GM19455 (cell line): ENCODE results near the gene POLD2.

Experiments
- ATAC-seq: cut with Tn5 transposase; IDR thresholded peaks from one replicate; pipeline ENCODE4 v1.9.1; 2021; ENCODE audit not compliant: unreplicated experiment

POLD2 gene

DNA sequence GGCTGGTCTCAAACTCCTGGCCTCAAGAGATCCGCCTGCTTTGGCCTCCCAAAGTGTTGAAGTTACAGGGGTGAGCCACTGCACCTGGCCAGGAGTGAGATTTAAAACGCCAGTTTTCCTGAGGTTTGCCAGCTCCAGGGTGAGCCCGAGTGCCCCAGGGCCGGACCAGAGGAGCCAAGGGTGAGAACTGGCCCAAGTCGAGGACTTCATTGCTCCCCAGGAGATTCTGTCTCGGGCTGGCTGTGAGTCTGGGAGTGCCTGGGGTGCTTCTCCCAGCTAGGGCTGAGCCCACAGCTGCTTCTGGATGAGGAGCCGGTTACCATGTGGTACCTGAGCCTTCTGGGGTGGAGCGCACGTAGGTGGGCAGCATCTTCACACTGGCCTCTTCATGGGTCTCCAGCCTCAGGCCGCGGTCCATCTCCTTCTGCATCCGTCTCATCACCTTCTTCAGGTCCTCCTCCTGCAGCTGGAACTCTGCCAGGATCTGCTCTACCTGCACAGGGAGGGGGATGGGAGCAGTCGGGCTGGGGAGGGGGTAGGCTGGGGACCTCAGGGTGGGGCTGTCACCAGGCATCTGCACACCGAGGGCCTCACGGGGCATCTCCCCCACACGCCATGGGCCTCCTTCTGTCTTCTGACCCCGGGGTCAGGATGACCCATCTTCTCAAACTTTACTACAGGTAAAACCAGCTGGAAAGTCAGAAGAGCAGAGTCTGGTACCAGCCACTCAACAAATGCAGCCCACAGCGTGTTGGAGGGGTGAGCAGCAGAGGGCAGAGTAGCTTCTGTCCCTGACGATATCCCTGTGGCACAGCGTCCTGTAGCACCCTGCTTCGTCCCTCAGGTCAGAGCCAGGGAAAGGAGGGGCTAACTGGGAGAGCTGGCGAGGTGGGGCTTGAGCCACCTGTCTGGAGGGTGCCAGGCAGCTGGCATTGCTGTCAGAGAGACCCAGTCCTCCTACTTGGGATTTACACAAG, 29.9 kb upstream of the POLD2 start:
- ATAC-seq, result no peak

DNA sequence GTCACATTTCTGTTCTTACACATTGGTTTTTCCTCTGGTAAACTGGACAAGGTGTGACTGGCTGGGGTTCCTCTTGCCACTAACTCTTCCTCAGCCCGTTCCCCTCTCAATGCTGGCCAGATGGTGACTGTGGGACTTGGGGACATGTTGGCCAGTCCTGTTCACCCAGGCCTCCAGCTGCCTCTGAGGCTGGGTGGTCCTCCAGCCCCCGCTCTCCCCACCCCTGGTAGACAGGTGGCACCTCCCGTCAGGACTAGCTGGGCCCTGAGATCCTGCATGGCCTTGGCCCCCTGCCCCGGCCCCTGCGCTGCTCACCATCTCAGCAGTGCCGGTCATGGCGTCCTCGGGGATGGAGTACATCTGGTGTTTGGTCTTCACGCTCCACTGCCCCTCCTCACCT, 28.6 kb upstream of the POLD2 start:
- no peak for ATAC-seq

DNA sequence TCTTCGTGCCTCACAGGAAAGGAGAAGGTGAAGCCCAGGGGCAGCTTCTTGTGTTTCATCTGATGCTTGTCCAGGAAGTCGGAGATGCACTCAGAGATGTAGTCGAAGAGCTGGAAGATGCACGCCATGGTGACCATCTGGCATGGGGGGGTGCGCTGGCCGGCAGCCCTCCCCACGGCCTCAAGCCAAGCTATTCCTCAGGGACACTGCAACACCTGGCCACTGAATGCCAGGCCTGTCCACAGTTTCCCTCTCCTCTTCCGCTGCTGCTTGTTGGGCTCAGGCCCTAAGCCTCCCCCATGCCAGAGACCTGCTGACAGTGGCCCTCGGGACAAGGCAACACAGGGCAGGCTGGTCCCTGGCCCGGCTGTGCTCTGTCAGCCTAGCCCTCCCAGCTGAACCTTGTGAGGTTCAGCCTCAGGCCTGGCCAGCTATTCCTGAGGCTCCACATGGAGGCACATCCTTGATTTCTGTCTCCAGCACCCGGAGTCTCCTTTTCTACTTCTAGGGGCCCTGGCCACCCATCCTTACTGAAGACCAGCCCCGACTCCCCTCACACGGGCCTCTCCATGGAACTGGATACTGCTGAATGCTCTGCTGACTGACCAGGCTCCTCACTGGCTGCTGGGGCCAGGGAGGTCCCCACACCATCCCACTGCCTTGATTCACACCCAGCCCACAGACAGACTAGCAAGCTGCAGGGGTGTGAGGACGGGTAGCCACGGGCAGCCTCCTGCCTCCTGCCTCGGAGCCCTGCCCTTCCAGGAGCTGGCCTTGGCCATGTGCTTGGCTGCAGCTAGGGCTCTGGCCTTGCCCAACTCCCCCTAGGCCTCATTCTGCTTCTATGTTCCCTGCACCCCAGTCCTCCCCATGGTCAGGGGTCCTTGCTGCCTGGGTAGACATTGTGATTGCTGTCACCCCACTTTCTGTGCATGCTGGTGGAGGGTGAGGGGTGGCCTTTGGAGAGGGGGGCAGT, 27.9 kb upstream of the POLD2 start:
- no peak for ATAC-seq

DNA sequence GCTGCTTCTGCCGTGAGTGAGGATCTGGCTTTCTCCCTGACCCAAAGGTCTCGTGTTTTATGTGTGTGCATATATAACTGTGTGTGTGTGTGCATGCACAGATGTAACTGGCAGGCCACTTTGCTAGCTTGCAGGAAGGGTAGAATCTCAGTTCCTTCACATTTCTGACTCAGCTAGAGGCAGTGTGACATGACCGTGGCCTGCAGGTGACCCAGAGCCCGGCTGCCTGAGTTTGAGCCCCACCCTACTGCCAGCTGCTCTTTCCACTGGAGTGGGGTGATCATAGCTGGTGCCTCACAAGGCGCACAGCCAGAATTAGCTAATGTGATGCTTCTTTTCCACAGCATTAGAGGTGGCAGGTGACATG, 27.1 kb upstream of the POLD2 start:
- no peak for ATAC-seq

DNA sequence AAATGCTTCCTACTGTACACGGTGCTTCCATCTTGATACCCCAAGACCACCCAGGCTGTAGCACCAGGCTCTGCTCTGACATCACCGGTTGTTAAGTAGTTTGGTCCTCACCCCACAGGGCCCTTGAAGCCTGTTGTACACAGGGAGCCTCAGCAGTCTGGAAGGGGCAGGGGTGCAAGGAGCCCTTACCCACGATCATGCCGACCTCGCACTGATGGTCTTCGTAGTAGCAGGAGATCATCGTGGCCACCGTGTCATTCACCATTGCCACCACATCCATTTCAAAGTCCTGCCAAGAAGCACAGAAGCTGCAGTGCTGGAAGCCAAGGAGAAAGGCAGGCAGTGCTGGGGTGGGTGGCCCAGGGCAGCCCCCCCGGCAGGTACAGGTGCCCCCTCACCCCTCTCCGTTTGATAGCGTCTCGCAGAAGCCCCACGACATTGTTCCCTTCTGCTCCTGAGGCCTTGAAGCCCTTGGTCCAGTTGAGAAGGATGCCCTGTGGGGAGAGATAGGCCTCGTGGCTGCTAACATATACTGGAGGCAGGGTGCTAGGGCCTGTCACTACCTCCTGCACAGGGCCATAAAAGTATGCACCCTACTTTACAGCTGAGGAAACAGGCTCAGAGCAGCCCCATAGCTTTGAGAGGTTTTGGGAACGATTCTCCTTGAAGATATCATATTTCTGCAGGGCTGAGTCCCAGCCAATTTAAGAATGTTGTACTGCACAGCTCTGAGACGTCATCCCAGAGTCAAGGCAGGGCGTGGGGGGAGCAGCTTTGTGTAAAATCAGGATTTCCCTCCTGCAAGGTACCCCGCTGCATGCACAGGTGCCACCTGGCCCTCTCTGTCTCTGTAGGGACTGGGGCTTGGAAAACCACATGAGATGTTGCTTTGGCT, 26.5 kb upstream of the POLD2 start:
- ATAC-seq, result no peak

DNA sequence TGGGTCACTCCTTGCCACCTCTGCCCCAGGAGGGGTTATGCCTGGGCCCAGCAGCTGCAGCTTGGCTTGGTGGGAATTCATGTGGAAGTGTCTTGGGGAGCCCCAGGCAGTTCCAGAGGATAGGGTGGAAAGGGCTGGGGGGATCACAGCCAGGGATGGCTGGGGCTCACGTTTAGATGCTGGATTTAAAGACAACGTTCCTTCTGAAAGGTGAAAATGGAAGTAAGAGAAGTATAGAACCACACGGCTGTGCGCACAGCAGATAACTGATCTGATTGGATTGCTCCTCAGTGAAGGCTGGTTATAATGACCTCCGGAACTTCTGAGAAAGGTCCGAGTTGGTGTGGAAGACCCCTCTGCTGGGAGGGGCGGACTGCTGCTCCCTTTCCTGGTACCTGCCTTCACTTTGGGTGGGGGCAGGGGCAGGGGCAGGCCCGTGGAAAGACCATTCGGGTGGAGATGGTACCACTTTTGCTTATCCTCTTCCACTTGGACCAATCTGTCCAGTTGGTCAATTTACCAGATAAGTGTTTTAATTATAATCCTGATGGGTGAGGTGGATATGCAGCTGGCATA, 25.7 kb upstream of the POLD2 start:
- no peak for ATAC-seq

DNA sequence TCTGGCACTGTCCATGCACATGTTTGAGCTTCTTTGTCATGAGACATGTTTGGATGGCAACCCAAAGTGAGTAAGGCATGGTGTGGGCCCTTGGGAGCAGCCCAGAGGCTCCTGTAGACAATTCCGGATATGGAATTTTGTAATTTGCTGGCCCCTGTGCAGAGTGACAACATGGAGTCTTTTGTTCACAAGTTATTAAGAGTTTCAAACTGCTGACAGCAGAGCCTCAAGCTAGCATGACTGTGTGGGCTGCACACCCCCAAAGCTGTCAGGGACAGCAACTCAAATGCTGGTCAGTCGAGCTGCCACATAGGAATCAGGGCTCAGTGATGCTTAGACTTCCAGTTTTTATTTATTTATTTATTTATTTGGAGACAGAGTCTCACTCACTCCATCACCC, 24.8 kb upstream of the POLD2 start:
- no peak for ATAC-seq

DNA sequence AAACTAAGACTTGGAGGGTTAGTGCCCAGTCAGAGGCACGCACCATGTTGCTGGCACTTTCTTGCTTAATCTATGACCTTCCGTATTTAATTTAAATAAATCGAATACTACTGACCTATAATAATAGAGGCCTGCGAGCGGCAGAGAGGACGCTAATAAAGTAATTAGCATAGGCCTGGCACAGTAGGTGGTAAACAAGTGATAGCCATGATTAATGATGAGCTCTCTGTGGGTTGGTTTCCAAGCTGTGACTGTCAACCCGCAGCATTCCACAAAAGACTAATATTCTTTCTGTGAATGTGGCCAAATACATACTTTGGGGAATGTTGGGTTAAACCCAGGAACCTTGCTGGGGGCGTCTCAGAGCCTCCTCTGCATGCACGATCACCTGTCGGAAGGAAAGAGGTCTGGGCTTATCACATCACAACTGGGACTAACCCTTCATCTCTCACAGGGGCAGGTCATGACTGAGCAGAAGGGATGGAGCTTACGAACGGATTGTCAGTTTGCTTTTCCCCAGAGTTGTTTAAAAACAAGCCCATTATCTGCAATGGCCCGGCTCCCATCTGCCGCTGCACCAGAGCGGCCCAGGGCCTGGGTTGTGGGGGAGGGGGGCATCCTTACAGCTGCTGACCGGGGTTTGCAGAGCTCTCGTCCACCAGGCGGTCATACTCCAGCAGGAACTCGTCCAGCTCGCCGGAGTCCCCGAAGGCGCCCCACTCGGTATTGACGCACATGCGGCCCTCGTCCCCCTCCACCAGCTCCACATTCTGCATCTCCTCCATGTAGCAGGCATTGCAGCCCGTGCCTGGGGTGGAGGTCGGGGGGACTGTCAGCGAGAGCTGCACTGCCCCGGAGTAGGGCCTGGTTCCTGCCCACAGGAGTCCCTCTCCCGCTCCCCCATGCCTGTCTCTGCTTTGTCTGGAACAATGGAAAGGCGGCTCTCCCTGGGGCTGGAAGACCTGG, 24.0 kb upstream of the POLD2 start:
- ATAC-seq, result no peak

DNA sequence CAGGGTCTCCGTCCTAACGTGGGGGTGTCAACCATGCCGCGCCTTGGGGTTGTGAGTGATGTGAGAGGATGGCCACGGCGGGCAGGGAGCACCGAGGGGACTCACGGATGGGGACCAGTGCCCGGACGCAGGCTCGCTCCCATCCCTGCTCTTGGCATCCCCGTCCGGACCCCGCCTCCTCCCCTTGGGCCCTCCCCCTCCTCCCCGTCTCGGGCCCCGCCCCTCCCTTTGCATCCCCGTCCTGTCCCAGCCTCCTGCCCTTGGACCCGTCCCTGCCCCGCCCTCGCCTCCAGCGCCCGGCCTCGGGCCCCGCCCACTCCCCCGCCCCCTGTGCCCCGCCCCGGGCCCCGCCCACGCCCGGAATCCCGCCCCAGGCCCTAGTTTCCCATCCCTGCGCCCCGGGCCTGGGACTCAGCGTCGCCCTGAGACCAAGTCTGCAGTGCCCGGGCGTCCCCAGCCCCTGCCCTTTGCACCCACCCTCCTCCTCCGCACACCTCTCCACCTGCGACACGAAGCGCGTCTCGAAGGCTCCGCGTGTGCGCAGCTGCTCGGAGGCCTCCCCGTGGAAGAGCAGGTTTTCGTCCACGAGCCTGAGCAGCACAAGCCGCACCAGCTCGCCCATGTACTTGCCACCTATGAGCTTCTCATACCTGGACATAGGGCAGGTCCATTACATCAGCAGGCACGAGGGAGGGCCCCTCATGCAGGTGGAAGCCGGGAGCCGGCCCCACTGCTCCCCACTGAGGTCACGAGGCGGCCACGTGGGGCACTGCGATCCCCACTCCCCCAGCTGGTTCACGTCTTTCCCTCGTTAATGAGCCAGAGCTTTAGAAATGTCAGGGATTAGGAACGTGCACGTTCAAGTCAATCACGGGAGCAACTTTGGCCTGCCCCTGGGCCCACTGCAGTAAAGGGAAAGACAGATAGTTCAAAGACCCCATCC, 22.9 kb upstream of the POLD2 start:
- ATAC-seq, result peak; percentile 50

DNA sequence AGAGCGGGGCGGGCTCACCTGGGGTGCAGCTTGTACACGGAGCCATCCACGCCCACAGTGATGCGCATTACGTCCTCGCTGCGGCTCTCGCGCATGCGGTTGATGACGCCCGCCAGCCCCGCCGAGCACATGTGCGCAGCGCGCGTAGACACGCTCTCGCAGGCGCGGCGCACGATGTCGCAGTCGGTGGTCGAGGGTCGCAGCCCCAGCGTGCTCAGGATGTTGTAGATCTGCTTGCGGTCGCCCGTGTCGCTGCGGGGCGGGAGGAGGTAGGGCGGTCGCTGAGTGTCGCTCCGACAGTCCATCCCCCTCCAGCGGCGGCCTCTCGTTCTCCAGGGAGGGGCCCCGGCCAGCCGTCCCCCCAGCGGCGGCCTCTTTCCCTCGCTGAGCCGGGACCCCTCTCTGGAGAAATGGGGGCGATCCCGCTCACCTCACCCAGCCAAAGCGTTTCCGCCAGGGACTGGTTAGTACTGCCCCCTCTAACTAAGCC, 22.2 kb upstream of the POLD2 start:
- ATAC-seq, result no peak

DNA sequence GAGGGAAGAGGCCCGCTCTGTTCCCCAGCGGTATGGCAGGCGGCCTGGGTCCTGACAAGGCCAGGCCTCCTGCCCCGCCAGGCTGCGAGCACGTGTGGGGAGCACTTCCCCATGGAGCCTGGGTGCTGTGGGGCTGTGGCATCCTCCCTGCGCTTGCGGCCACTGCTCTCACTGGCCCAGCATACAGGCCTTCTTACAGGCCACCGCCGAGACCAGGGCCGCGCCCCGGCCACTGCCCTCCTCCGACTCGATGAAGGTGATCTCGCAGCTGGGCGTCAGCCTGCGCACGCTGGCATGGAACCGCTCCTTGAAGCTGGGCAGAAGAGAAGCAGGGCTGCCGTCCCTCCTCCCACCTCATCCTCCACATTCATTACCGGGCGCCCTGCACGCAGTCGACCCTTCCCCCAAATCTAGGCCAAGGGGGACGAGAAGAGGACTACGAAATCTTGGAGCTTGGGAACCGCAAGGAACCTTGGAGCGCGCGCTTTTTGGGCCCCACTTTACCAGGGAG, 21.7 kb upstream of the POLD2 start:
- no peak for ATAC-seq

DNA sequence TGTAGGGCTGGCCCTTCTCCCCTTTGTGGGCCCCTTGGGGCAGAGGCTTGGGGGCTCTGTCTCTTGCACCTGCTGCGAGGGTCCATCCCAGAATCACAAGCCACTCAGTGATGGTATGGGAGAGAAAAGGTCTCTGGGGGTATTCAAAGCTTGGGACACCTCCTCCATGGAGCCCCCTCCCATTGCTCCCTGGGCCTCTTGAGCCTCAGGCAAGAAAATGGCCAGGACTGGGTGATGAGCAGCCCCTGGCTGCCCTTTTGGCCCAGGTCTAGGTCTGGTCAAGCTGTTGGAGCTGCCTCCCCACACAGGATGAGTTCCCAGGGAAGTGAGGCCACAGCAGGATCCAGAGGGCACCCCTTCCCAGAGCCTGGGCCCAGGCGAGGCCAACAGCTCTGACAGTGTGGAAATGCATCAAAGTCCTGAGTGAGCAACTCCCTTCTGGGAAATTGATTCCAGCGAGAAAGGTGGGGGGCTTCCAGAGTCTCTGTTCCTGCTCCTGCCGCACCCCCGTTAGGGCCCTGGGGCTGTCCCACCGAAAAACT, 21.1 kb upstream of the POLD2 start:
- no peak for ATAC-seq

DNA sequence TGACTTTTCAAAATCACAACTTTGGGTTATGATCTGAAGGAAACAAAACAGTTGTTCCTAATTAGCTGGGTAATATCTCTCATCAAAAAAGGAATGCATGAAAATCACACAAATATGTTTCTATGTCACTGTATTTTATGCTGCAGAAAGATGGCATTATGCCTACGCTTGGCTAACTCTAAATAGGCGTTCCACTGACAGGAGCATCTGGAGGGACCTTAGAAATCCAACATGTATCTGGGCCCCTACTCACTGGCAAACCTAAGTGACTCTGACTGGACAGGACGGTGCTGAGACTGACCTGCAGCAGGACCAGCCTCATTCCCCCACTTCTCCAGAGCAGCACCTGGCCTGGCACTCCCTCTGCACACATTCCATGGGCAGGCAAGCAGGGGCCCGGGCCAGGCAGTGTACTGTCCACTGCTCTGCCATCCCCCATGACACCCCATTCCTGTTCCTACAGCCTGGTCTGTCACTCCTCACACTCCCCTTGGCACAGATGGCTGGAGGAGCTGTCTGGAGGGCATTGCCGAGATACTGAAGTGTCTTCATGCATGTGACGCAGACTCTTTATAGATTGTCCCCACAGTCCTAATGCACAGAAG, 20.4 kb upstream of the POLD2 start:
- ATAC-seq, result no peak

DNA sequence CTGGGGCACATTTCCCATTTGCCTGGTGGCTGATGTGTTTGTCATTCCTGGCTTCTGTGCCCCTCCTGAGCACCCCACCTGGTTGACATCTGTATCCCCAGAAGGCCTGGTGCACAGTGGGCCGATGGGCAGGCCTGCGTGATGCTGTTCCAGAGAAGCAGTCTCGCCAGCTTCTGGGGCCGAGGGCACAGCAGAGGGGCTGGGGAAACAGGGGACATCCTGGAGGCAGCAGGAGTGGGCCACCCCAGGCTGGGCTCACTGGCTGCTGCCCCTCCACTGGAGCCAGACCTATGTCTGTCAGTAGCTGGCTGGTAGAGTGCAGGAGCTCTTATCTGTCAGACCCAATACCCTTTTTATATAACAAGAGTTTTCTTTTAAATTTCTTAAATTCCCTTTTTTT, 18.7 kb upstream of the POLD2 start:
- no peak for ATAC-seq

DNA sequence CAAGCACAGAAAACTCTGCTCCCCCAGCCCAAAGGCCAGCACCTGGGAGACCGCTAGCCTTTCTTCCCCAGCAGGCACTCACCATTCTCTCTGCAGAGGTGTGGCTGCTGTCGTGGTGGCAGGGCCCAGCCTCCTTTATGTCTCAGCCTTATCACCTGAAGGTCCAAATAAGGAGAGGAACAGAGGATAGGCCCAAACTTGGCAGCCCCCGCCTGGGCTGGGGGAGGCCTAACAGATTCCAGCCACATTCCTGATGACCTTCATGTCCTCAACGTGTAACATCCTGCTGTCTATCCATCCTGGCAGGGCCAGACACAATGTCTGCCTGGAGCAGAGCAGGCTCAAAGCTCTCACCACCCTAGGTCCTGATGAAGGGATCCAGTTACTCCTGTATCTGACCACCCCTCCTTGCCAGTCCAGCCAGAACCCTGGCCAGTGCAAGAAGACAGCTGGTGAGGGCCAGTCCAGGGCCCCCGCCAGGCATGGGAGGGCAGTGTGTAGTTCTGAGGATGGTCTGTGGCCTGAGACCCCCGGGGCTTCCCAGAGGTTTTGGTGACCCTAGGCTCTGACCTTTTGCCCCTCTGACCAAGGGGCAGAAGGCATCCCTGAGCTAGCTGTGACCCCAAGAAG, 18.0 kb upstream of the POLD2 start, which contains the start of gene MYL7:
Gene MYL7 (minus strand): TSS at position 112 of the 630 bp plus-strand sequence. CDS start 27 bp downstream, at position 85.
- no peak for ATAC-seq

DNA sequence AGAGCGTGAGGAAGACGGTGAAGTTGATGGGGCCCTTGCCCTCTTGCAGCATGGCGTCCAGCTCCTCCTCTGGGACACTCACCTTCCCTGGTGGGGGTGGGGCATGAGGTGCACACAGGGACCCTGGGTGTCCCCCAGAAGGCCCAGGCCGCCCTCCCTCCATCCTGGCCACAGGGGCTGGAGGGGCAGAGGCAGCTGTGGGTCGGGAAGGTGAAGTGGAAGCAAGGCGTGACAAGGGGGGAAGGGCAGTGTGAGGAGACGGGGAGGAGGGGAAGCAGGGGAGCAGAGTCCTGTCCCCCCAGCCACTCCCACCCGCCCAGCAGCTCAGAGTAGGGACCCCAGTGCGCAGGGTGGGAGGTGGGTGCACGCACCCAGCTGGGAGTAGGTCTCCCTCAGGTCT, 17.0 kb upstream of the POLD2 start:
- no peak for ATAC-seq
